ENCODE measurements around the gene SPATS2L.

DNA sequence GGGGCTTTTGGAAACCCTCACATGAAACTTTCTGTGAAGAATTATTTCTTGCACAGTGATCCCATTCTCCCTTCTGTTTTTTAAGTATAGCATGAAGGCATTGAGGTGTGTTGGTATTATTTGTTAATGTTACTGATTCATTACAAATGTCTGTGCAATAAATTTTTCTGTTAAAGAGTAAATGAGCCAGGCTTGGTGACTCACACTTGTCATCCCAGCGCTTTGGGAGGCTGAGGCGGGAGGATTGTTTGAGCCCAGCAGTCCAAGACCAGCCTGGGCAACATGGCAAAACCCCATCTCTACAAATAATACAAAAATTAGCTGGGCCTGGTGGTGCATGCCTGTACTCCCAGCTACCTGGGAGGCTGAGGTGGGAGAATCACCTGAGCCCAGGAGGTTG lies 115.6 kb downstream of the SPATS2L start:
- no peak for TF ChIP-seq ZBTB7A (IDR thresholded peaks at IDR 0.05; ENCODE audit: low read depth)
- no peak for TF ChIP-seq FOXM1 (IDR thresholded peaks at IDR 0.05; ENCODE audit: borderline replicate concordance, low read depth)
- no peak for TF ChIP-seq CEBPB (IDR thresholded peaks at IDR 0.05)
- TF ChIP-seq, protein P1, sequence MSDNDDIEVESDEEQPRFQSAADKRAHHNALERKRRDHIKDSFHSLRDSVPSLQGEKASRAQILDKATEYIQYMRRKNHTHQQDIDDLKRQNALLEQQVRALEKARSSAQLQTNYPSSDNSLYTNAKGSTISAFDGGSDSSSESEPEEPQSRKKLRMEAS (IDR thresholded peaks at IDR 0.05) = no peak
- no peak for TF ChIP-seq YY1 (IDR thresholded peaks at IDR 0.05; ENCODE audit: low read depth)
- no peak for TF ChIP-seq REST (IDR thresholded peaks at IDR 0.05; ENCODE audit: low read depth)
- no peak for TF ChIP-seq EGR1 (IDR thresholded peaks at IDR 0.05)
- TF ChIP-seq RAD21 (IDR thresholded peaks at IDR 0.05; ENCODE audit: low read depth) = no peak
- no peak for TF ChIP-seq TAF1 (IDR thresholded peaks at IDR 0.05; ENCODE audit: low read depth)
- TF ChIP-seq CREB1 (IDR thresholded peaks at IDR 0.05; ENCODE audit: low read depth) = no peak
- no peak for TF ChIP-seq EP300 (IDR thresholded peaks at IDR 0.05; ENCODE audit: borderline replicate concordance)
- TF ChIP-seq NFIC (IDR thresholded peaks at IDR 0.05) = no peak
- TF ChIP-seq TEAD4 (IDR thresholded peaks at IDR 0.05) = no peak

All from Ishikawa (cell line).